ENCODE measurements around the gene EWSR1. TPM values are rescaled to one million over a fixed set of nuclear protein-coding genes. Genes with fewer than 3 reads are reported as not detected.

Gene EWSR1
- total and polyA plus RNA-seq, 2 donors (not counting 3 experiments of a cell fraction or from before 2014, with no cell fraction given) = 305 to 588 TPM

GRCh38 chr22:29306835-29307595 is 38.9 kb downstream of the EWSR1 start:
- Histone ChIP-seq H3K9me1 (replicated peaks; ENCODE audit: control insufficient read depth, extremely low read depth, insufficient read depth, low read length) (no peaks in the 10 kb centered on the region), H3K27ac (ENCODE audit: insufficient read depth, low read depth, low read length) (peak overlapping the region; percentile 87), H4K20me1 (replicated peaks; ENCODE audit: control insufficient read depth, extremely low read depth, insufficient read depth, low read length) (no peaks in the 10 kb centered on the region), H2AFZ (ENCODE audit: low read depth, low read length) (peak overlapping the region; percentile 86), H3K27me3 (ENCODE audit: control insufficient read depth in 2 of 2, insufficient read depth in 2 of 2, low read length in 2 of 2) (no peaks in the 10 kb centered on the region), H3K4me2 (ENCODE audit: insufficient read depth, low read length) (peak overlapping the region; percentile 85), H3K4me1 (ENCODE audit: control insufficient read depth, extremely low read depth, insufficient read depth, low read length) (peaks cover 38% of the 10 kb centered on the region), H3K9me3 (replicated peaks; ENCODE audit: control insufficient read depth, insufficient read depth, low read length) (no peaks in the 10 kb centered on the region), H3K36me3 (ENCODE audit: control insufficient read depth in 2 of 2, extremely low read depth in 1 of 2, insufficient read depth in 2 of 2, low read length in 2 of 2) (peaks cover 0 to 3% of the 10 kb centered on the region in 2 experiments), H3K9ac (replicated peaks; ENCODE audit: extremely low read depth, insufficient read depth, low read length) (peak overlapping the region; percentile 77), H3K4me3 (replicated peaks in 1 of 3; ENCODE audit: insufficient read depth in 1 of 3, low read depth in 1 of 3, low read length in 3 of 3) (peak overlapping the region; percentile 82 to 85 (median 84)), H3K79me2 (ENCODE audit: control insufficient read depth, insufficient read depth, low read length) (peaks cover 9% of the 10 kb centered on the region)
- peak; percentile 71 for DNase-seq (ENCODE audit: low read depth, low spot score)
- BruUV-seq (replicated peaks) = no TSS peak
- intact Hi-C loops (cut with micrococcal nuclease) (loop anchor here (1.0 to 5.0 kb wide), 2 partner anchors 40 to 52 kb away; partner anchors contain the start of genes EWSR1 and RHBDD3), dilution Hi-C loops (cut with MboI; ENCODE audit: extremely low pct_ligation_motif_present, low sequenced_read_pairs) (no loop called here)
- FAIRE-seq = peak; percentile 59
- ChIA-PET POLR2A (interaction anchor here (0.6 kb wide), 1 partner anchor 14 kb away, joined by 3 read pairs; no protein-coding TSS in a partner anchor), CTCF (interaction anchor here (1.0 to 2.0 kb wide), 7 partner anchors 10 to 198 kb away, joined by 3 to 16 read pairs (median 5); no protein-coding TSS in a partner anchor)
- peak; percentile 51 for TF ChIP-seq POLR2A (IDR thresholded peaks at IDR 0.05; ENCODE audit: low read depth, low read length)
- TF ChIP-seq POLR2AphosphoS5 (IDR thresholded peaks at IDR 0.05; ENCODE audit: insufficient read depth, low read depth, low read length) = peak; percentile 53
- no peak for TF ChIP-seq EZH2 (IDR thresholded peaks at IDR 0.05; ENCODE audit: borderline replicate concordance, low read depth, low read length, severe bottlenecking)
- peak in 1 of 2 donors; percentile 4 for TF ChIP-seq CTCF (IDR thresholded peaks at IDR 0.05; ENCODE audit: extremely low read depth in 1 of 2, insufficient read depth in 1 of 2, low read depth in 1 of 2, low read length in 2 of 2)
- TF ChIP-seq FOS (IDR thresholded peaks at IDR 0.05; ENCODE audit: borderline replicate concordance, insufficient read depth, low read length) = no peak

Data from endothelial cell of umbilical vein (primary cell).